Right lobe of liver (tissue), 6 donors: ENCODE measurements around the gene PAM16. TPM values are rescaled to one million over a fixed set of nuclear protein-coding genes. Genes with fewer than 3 reads are reported as not detected.

Experiments used
- ATAC-seq, 4 donors: fragments of 200-7000 bp; cut with Tn5 transposase; one replicate each; pipeline ENCODE4 v1.9.1; 2020; ENCODE audit warnings: mild to moderate bottlenecking in 4 of 4, moderate library complexity in 4 of 4
- DNase-seq, 3 donors: peaks; one replicate each; pipeline ENCODE4 v3.0.0-alpha.2; 2020
- H3K27ac ChIP-seq, 3 donors: fragments of 200-600 bp; one replicate each; pipeline ENCODE4 v1.8.0; 2022
- H3K27me3 ChIP-seq, 2 donors: fragments of 200-600 bp; one replicate each; pipeline ENCODE4 v1.8.0; 2022
- H3K36me3 ChIP-seq, 4 donors: fragments of 200-600 bp; sonication (generic) in 1 of 4; one replicate each; pipeline versions ENCODE4 v1.5.1 to v1.8.0; 2017 to 2022; ENCODE audit warnings: control low read depth in 1 of 4
- H3K4me1 ChIP-seq, 4 donors: fragments of 200-600 bp; sonication (generic) in 1 of 4; one replicate each; pipeline versions ENCODE4 v1.5.1 to v1.8.0; 2017 to 2022; ENCODE audit warnings: control low read depth in 1 of 4
- H3K4me3 ChIP-seq, 3 donors: fragments of 200-600 bp; one replicate each; pipeline ENCODE4 v1.8.0; 2022
- H3K9me3 ChIP-seq, 4 donors: fragments of 200-600 bp; sonication (generic) in 1 of 4; one replicate each; pipeline versions ENCODE4 v1.5.1 to v1.8.0; 2017 to 2022; ENCODE audit warnings: control low read depth in 1 of 4
- POLR2A ChIP-seq: fragments of 450-650 bp; IDR thresholded peaks from one replicate; pipeline ENCODE4 v1.6.1; 2017; ENCODE audit warnings: antibody characterized with exemption, mild to moderate bottlenecking
- WGBS: methylation state at CpG from one replicate; pipeline ENCODE4 v1.1.6; 2018; ENCODE audit warnings: low coverage, low lambda C conversion rate; ENCODE audit not compliant: insufficient coverage; ENCODE audit errors: missing lambda C conversion rate; 5-methylcytosine and 5-hydroxymethylcytosine counted together
- intact Hi-C, 2 donors: fragments of 100-400 bp; cut with DNase I; formaldehyde crosslinking; loops; one replicate each; pipeline versions ENCODE4 v1.11.2 to v1.14.1; 2022
- total RNA-seq, 6 experiments: library from RNA; depleted of rRNA in 2 of 6; stranded (reverse); fragments of >200 nt in 2 of 6; fragmentation: NEBNext Ultra II Directional in 3 of 6; extraction: Animal tissue kit (Norgen Biotek cat#: 25700) in 3 of 6; gene quantifications; one replicate each; pipeline versions ENCODE4 v1.1.0 to v1.2.4, GENCODE V29; 2016 to 2023
- TF ChIP-seq, protein P1 (sequence below), 4 donors: fragments of 200-600 bp in 3 of 4; fragments of 450-650 bp in 1 of 4; IDR thresholded peaks; one replicate each; pipeline versions ENCODE4 v1.5.1 to v1.8.0; 2016 to 2022; ENCODE audit warnings: antibody characterized with exemption in 4 of 4, mild to moderate bottlenecking in 2 of 4
- donor health status: DM: no; HTN: yes; CAD: no.
- donor health status: DM: no; HTN: no; CAD: no.
- donor health status: DM: no; HTN: no; CAD: no.
- donor health status: DM: no; HTN: yes; CAD: no.
- donor health status: DM: no; HTN: yes; CAD: no.

PAM16 gene
- total RNA-seq, 6 experiments from 2014 or later = 27.9 to 45.9 (median 32.8) TPM

DNA sequence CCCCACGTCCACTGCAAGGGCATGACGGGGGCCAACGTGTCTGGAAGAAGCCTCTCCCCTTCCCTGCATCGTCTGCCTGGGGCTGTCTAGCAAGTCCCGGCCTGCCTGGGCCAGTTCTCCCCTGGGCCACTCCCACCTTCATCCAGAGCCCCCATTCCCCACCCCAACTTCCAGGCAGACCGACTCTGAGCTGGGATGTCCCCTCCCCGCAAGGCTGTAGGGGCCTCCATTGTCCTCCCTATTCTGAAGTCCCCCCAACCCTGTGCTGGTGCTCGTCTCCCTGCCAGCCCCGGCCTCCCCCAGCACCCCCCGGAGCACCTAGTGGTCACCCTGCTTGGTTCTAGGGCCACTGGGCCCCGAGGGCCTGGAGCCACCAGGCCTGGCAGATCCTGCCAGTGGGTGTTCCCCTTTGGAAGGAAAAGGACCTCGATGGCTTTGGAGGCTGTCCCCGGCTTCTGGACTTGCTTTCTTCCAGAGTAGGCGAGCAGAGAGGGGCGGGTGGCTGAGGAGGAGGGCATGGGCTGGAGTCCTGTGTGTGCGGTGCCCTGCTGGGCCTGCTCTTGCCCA, 30.5 kb downstream of the PAM16 start:
- peak in 1 of 3 donors; percentile 14 for DNase-seq

DNA sequence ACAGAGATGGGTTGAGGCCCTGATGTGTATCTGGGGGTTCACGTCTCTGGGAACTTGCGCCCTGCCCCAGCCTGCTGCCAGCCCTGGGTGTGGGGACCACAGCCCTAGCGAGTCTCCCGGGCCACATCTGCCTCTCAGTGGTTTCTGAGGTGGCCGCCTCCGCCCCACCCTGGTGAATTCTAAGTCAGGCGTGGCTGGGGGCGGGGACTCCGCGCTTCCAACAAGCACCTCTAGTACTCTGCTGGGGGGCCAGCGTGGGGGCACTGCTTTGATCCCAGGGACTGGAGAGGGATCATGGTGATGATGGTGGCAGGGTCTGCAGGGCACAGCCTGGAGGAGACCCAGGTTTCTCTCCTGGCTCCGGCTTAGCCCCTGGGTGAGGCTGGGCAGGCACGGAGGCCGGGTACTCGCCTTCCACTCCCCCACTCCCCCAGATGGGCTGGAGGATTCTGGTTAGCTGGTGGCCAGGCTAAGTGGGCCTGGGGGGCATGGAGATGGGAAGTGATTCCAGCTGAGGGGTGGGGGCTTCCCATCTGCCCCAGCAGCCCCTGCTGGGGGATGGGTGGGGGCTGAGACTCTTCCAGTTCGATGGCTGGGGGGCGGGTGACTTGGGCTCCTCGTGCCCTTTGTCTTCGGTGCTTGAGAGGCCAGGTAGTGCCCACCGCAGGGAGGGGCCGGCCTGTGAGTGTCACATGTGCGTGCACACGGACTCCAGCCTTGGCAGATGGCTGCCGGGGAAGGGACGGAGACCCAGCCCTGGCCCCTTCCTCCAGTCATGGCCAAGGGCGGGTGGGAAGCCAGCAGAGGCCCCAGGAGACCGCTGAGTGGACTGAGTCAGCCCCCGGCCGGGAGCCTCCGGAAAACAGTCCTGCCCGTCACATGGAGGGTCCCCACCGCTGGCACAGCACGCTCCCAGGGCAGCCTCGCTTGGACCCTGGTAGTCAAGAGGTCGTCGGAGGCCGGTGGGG, 31.4 kb downstream of the PAM16 start:
- ATAC-seq (no peak), DNase-seq (peak in 1 of 3 donors; percentile 24)
- H3K36me3 ChIP-seq = no peaks in the 10 kb centered on the region
- H3K9me3 ChIP-seq = no peaks in the 10 kb centered on the region
- H3K4me3 ChIP-seq = no peak overlapping the region
- no peaks in the 10 kb centered on the region for H3K27me3 ChIP-seq
- no CpG with 5 or more reads among the region's 37 CpGs for WGBS
- H3K4me1 ChIP-seq = peaks cover 0 to 33% (median 2%) of the 10 kb centered on the region in 4 donors
- H3K27ac ChIP-seq = no peak overlapping the region
- intact Hi-C loops = no loop called here
- TF ChIP-seq POLR2A = no peak
- TF ChIP-seq, protein P1, sequence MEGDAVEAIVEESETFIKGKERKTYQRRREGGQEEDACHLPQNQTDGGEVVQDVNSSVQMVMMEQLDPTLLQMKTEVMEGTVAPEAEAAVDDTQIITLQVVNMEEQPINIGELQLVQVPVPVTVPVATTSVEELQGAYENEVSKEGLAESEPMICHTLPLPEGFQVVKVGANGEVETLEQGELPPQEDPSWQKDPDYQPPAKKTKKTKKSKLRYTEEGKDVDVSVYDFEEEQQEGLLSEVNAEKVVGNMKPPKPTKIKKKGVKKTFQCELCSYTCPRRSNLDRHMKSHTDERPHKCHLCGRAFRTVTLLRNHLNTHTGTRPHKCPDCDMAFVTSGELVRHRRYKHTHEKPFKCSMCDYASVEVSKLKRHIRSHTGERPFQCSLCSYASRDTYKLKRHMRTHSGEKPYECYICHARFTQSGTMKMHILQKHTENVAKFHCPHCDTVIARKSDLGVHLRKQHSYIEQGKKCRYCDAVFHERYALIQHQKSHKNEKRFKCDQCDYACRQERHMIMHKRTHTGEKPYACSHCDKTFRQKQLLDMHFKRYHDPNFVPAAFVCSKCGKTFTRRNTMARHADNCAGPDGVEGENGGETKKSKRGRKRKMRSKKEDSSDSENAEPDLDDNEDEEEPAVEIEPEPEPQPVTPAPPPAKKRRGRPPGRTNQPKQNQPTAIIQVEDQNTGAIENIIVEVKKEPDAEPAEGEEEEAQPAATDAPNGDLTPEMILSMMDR (IDR thresholded peaks at IDR 0.05) = no peak

More for the DNA sequence above, 30.5 kb downstream of the PAM16 start:
- ATAC-seq = no peak
- TF ChIP-seq POLR2A = no peak
- TF ChIP-seq, protein P1 (IDR thresholded peaks at IDR 0.05) = no peak
- Histone ChIP-seq H3K4me3 (no peak overlapping the region), H3K27ac (no peak overlapping the region), H3K36me3 (no peaks in the 10 kb centered on the region), H3K9me3 (no peaks in the 10 kb centered on the region), H3K4me1 (peaks cover 0 to 26% (median 0%) of the 10 kb centered on the region in 4 donors), H3K27me3 (no peaks in the 10 kb centered on the region)
- intact Hi-C loops = no loop called here
- 69% methylated on average over 4 of the region's 16 CpGs for WGBS

DNA sequence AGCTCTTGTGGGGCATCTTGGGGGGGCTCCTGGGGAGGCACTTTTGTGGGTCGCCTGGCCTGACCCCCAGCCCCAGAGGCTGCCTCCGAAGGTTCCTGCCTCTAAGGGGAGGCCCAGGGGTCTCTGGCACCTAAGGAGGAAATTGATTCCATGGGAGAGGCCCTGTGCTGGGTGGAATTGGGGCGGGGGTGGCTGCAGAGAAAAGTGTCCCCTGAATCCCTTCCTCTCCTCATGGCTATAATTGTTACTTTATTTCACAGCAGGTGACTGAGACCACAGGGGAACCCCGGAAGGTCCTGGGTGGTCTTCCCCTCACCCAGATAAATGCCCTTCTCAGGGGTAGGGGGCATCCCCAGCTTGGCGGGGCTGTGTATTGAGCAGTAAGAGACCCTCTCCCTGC, 32.2 kb downstream of the PAM16 start:
- intact Hi-C loops = no loop called here
- no peak overlapping the region for H3K27ac ChIP-seq
- 100% methylated on average over 1 of the region's 5 CpGs for WGBS
- no peaks in the 10 kb centered on the region for H3K27me3 ChIP-seq
- no peak overlapping the region for H3K4me3 ChIP-seq
- DNase-seq (no peak), ATAC-seq (no peak)
- no peaks in the 10 kb centered on the region for H3K36me3 ChIP-seq
- peaks cover 0 to 32% (median 6%) of the 10 kb centered on the region in 4 donors for H3K4me1 ChIP-seq
- no peaks in the 10 kb centered on the region for H3K9me3 ChIP-seq
- TF ChIP-seq, protein P1 (IDR thresholded peaks at IDR 0.05) = no peak
- no peak for TF ChIP-seq POLR2A

DNA sequence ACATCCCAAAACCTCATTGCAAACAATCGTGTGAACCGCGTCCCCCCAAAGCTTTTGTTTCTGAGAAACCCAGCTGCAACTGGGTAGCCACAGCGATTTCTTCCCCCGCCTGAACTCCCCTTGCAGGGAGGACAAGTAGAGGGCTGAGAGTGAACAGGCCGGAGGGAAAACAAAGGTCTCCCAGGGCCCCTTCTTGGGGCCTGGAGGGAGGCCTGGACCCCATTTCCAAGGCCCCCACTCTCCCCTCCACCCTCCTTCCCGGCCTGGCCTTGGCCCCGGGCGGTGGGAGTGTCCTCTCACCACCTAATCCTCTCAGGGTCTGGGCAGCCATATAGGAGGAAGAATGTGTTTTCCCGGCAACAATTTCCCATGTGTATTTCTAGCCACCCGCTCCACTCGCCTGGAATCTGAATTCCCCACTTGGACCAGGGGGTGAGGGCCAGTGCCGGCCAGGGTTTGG, 32.6 kb downstream of the PAM16 start:
- Histone ChIP-seq H3K9me3 (no peaks in the 10 kb centered on the region), H3K4me3 (no peak overlapping the region), H3K27me3 (no peaks in the 10 kb centered on the region), H3K4me1 (peaks cover 0 to 34% (median 7%) of the 10 kb centered on the region in 4 donors), H3K27ac (no peak overlapping the region), H3K36me3 (no peaks in the 10 kb centered on the region)
- DNase-seq (no peak), ATAC-seq (no peak)
- intact Hi-C loops = no loop called here
- WGBS = 72% methylated on average over 3 of the region's 13 CpGs
- no peak for TF ChIP-seq POLR2A
- TF ChIP-seq, protein P1 (IDR thresholded peaks at IDR 0.05) = no peak
